B cell (primary cell): ENCODE data around the gene PTGDR. TPM values are rescaled to one million over a fixed set of nuclear protein-coding genes. Genes with fewer than 3 reads are reported as not detected.

ENCODE experiments used
- ATAC-seq: fragments of 200-7000 bp; cut with Tn5 transposase; one replicate; pipeline ENCODE4 v1.10.0; 2021; ENCODE audit warnings: low read depth, mild to moderate bottlenecking, moderate number of reproducible peaks, moderate library complexity
- CTCF ChIA-PET: fragments of 350-600 bp; sonication (Branson Sonifier 250); formaldehyde crosslinking; loops from one replicate; lab custom pipeline; 2021; ENCODE audit warnings: antibody characterized with exemption, inconsistent platforms; lab: Charles Lee
- POLR2A ChIA-PET: fragments of 350-600 bp; sonication (Branson Sonifier 250); formaldehyde crosslinking; loops from one replicate; lab custom pipeline; 2021; ENCODE audit warnings: antibody characterized with exemption; lab: Charles Lee
- DNase-seq: peaks from one replicate; pipeline ENCODE4 v3.0.0; 2013
- H2AFZ ChIP-seq: 2 replicates; pipeline ENCODE4 v1.6.1; 2012; ENCODE audit warnings: mild to moderate bottlenecking, low read depth, low read length; ENCODE audit not compliant: insufficient read depth, poor library complexity, severe bottlenecking
- H3K27ac ChIP-seq, 2 donors: 1 replicate in 1 of 2; 2 replicates in 1 of 2; pipeline ENCODE4 v1.5.1; 2012 to 2013; ENCODE audit warnings: low read length in 2 of 2, mild to moderate bottlenecking in 2 of 2, moderate library complexity in 1 of 2
- H3K27me3 ChIP-seq, 4 experiments: fragments of 200-600 bp in 1 of 4; sonication (generic) in 1 of 4; replicated peaks in 1 of 4; 1 replicate in 2 of 4; 2 replicates in 2 of 4; pipeline versions ENCODE4 v1.6.1 to v1.7.0; 2013 to 2016; ENCODE audit warnings: low read length in 3 of 4, mild to moderate bottlenecking in 2 of 4, mixed read lengths in 1 of 4, moderate library complexity in 1 of 4; ENCODE audit not compliant: insufficient read depth in 4 of 4, control insufficient read depth in 3 of 4; ENCODE audit errors: control extremely low read depth in 1 of 4
- H3K36me3 ChIP-seq, 2 experiments: replicated peaks in 1 of 2; 1 replicate in 1 of 2; 2 replicates in 1 of 2; pipeline versions ENCODE4 v1.6.1 to v1.7.1; 2013; ENCODE audit warnings: low read length in 1 of 2; ENCODE audit not compliant: insufficient read depth in 2 of 2, control insufficient read depth in 1 of 2; ENCODE audit errors: control extremely low read depth in 1 of 2, extremely low read depth in 1 of 2
- H3K4me1 ChIP-seq, 2 donors: fragments of 200-600 bp in 1 of 2; sonication (generic) in 1 of 2; 1 replicate in 1 of 2; 2 replicates in 1 of 2; pipeline versions ENCODE4 v1.5.1 to v1.6.1; 2013 to 2017; ENCODE audit warnings: low read length in 2 of 2; ENCODE audit not compliant: control insufficient read depth in 2 of 2, insufficient read depth in 2 of 2
- H3K4me2 ChIP-seq: replicated peaks from 2 replicates; pipeline ENCODE3; 2012; ENCODE audit warnings: mild to moderate bottlenecking, low read depth, low read length; ENCODE audit not compliant: poor library complexity, severe bottlenecking
- H3K4me3 ChIP-seq, 5 experiments: fragments of 200-600 bp in 1 of 5; sonication (generic) in 1 of 5; 1 replicate in 3 of 5; 2 replicates in 2 of 5; pipeline versions ENCODE4 v1.5.1 to v1.7.0; 2011 to 2016; ENCODE audit warnings: low read length in 4 of 5, mild to moderate bottlenecking in 4 of 5, low read depth in 2 of 5, control low read depth in 1 of 5, moderate library complexity in 1 of 5; ENCODE audit not compliant: insufficient read depth in 1 of 5; ENCODE audit errors: control extremely low read depth in 1 of 5, extremely low read depth in 1 of 5
- H3K79me2 ChIP-seq: fragments of 200-600 bp; sonication (generic); one replicate; pipeline ENCODE4 v1.6.0; 2016; ENCODE audit warnings: low read length; ENCODE audit not compliant: control insufficient read depth, insufficient read depth
- H3K9ac ChIP-seq: fragments of 200-600 bp; sonication (generic); 2 replicates; pipeline ENCODE4 v1.6.1; 2017; ENCODE audit warnings: mild to moderate bottlenecking, low read length, moderate library complexity
- H3K9me3 ChIP-seq, 3 donors: one replicate each; pipeline versions ENCODE4 v1.6.1 to v1.7.1; 2013; ENCODE audit warnings: low read length in 2 of 3; ENCODE audit not compliant: control insufficient read depth in 2 of 3, insufficient read depth in 1 of 3; ENCODE audit errors: control extremely low read depth in 1 of 3
- H4K20me1 ChIP-seq: 2 replicates; pipeline ENCODE4 v1.6.0; 2012; ENCODE audit warnings: mild to moderate bottlenecking, low read length; ENCODE audit not compliant: insufficient read depth, control insufficient read depth, poor library complexity, severe bottlenecking
- H3K27ac Mint-ChIP-seq: one replicate; pipeline ENCODE4 v1.8.0; 2021; ENCODE audit warnings: mixed read lengths
- H3K27me3 Mint-ChIP-seq: one replicate; pipeline ENCODE4 v1.8.0; 2021; ENCODE audit warnings: mixed read lengths
- H3K4me1 Mint-ChIP-seq: one replicate; pipeline ENCODE4 v1.8.0; 2021; ENCODE audit warnings: mixed read lengths
- H3K4me3 Mint-ChIP-seq: one replicate; pipeline ENCODE4 v1.8.0; 2021; ENCODE audit warnings: mixed read lengths
- H3K9me3 Mint-ChIP-seq: one replicate; pipeline ENCODE4 v1.8.0; 2022; ENCODE audit warnings: mixed read lengths; ENCODE audit not compliant: insufficient read depth
- CTCF ChIP-seq: fragments of 200-600 bp; IDR thresholded peaks from one replicate; pipeline ENCODE4 v1.8.0; 2022; ENCODE audit warnings: antibody characterized with exemption, mild to moderate bottlenecking
- EZH2 ChIP-seq: IDR thresholded peaks from 2 replicates; pipeline ENCODE4 v1.6.1; 2012; ENCODE audit warnings: borderline replicate concordance, low read depth, mild to moderate bottlenecking, moderate library complexity, low read length; ENCODE audit not compliant: insufficient read depth, poor library complexity, severe bottlenecking
- WGBS: methylation state at CpG from one replicate; pipeline ENCODE4 v1.1.5; 2013; ENCODE audit warnings: missing lambda C conversion rate; ENCODE audit not compliant: insufficient coverage; 5-methylcytosine and 5-hydroxymethylcytosine counted together
- intact Hi-C: fragments of 100-400 bp; cut with micrococcal nuclease; formaldehyde crosslinking; loops from one replicate; pipeline ENCODE4 v1.10.0; 2022
- polyA plus RNA-seq: library from polyadenylated mRNA; depleted of rRNA; stranded (reverse); fragments of >200 nt; gene quantifications from 2 replicates; pipeline ENCODE4 v1.2.3, GENCODE V29; 2012
- total RNA-seq, 2 donors: library from RNA; stranded (reverse); fragments of 120-200 nt in 1 of 2; gene quantifications; 1 replicate in 1 of 2; 2 replicates in 1 of 2; pipeline versions ENCODE4 v1.2.3 to v1.2.4, GENCODE V29; 2013 to 2022

The PTGDR gene
- total and polyA plus RNA-seq, 2 donors (not counting 1 experiment from before 2014, with no cell fraction given) = 0.04 TPM; not detected in 1

DNA sequence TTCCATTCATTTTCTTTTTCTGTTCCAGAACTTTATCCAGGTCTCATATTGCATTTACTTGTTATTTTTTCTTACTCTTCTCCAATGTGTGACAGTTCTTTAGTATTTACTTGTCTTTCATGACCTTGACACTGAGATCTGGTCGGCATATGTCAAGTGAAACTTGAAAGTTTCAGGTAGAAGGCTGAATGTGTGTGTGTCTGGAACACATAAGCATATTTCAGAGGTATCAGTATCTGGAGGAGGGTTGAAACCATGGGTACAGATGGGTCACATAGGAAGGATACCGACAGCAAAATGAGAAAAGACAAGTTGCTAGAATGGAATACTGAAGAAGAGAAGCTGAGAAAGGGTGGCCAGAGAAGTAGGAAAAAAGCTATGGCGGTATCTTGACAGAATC lies 22.5 kb upstream of the PTGDR start:
- TF ChIP-seq EZH2 (no peak), CTCF (no peak)
- DNase-seq (no peak), ATAC-seq (no peak)
- no peak overlapping the region for H3K27ac Mint-ChIP-seq
- peaks cover 22% of the 10 kb centered on the region for H3K4me1 Mint-ChIP-seq
- no peaks in the 10 kb centered on the region for H3K79me2 ChIP-seq
- H3K9me3 Mint-ChIP-seq = peaks cover 4% of the 10 kb centered on the region
- no peaks in the 10 kb centered on the region for H3K36me3 ChIP-seq
- ChIA-PET CTCF (no interaction called here), POLR2A (no interaction called here)
- H3K27me3 ChIP-seq = no peaks in the 10 kb centered on the region
- WGBS = 92% methylated on average over 3 of the region's 3 CpGs
- no peak overlapping the region for H3K9ac ChIP-seq
- H3K4me3 ChIP-seq = no peak overlapping the region
- no peak overlapping the region for H3K27ac ChIP-seq
- H3K4me3 Mint-ChIP-seq = no peak overlapping the region
- intact Hi-C loops = no loop called here
- peaks cover 0 to 7% (median 3%) of the 10 kb centered on the region in 3 donors for H3K9me3 ChIP-seq
- H3K4me2 ChIP-seq = no peak overlapping the region
- no peak overlapping the region for H2AFZ ChIP-seq
- peaks cover 0 to 9% of the 10 kb centered on the region in 2 donors for H3K4me1 ChIP-seq
- H4K20me1 ChIP-seq = no peaks in the 10 kb centered on the region
- H3K27me3 Mint-ChIP-seq = no peaks in the 10 kb centered on the region

DNA sequence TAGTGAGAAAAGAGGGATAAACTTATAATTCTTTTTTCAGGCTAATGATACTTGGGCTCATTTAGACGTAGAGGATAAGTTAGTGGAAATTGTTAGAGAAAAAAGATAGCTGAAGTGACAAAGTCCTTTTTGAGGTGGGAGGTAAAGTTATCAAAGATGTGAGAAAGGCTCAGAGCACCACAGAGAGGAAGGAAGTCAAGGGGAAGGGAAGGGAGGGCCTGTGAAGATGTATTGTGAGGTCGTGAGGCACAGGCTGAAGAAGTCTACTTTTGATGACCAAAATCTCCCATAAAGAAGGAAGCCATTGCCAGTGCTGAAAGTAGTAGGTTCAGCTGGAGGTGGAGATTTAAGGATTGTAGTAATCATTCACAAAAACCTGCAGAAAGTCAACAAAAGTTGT lies 19.4 kb upstream of the PTGDR start:
- Histone ChIP-seq H3K9me3 (peaks cover 0 to 7% (median 3%) of the 10 kb centered on the region in 3 donors), H3K4me3 (no peak overlapping the region), H3K36me3 (no peaks in the 10 kb centered on the region), H3K9ac (no peak overlapping the region), H4K20me1 (no peaks in the 10 kb centered on the region), H3K27me3 (no peaks in the 10 kb centered on the region), H3K27ac (no peak overlapping the region), H3K4me1 (peaks cover 0 to 9% of the 10 kb centered on the region in 2 donors), H3K4me2 (no peak overlapping the region), H3K79me2 (no peaks in the 10 kb centered on the region), H2AFZ (peak overlapping the region; percentile 29)
- 90% methylated on average over 1 of the region's 2 CpGs for WGBS
- no peak overlapping the region for H3K4me3 Mint-ChIP-seq
- H3K9me3 Mint-ChIP-seq = peaks cover 4% of the 10 kb centered on the region
- no peak overlapping the region for H3K27ac Mint-ChIP-seq
- intact Hi-C loops = no loop called here
- CTCF ChIA-PET = no interaction called here
- ATAC-seq = no peak
- peaks cover 16% of the 10 kb centered on the region for H3K4me1 Mint-ChIP-seq
- TF ChIP-seq EZH2 (no peak), CTCF (no peak)
- POLR2A ChIA-PET = no interaction called here
- DNase-seq = no peak
- peaks cover 7% of the 10 kb centered on the region for H3K27me3 Mint-ChIP-seq
